ENCODE results near the gene LATS2.

- TF ChIP-seq CTCF (IDR thresholded peaks at IDR 0.05; ENCODE audit: low read depth, low read length): no peak
- no peak for TF ChIP-seq EZH2phosphoT487 (IDR thresholded peaks at IDR 0.05; ENCODE audit: low read depth)
Measured at GRCh38 chr13:21088534-21088933, 27.1 kb upstream of the LATS2 start.
